Liver (tissue), 9 donors: ENCODE data around the gene SLC38A10. TPM values are rescaled to one million over a fixed set of nuclear protein-coding genes. Genes with fewer than 3 reads are reported as not detected.
A peak's percentile ranks its signal among the peaks of the same experiment; 100 is the strongest.

Experiments
- DNase-seq: peaks from one replicate; pipeline ENCODE4 v3.0.0-alpha.2; 2017; ENCODE audit warnings: low spot score
- H3K27ac ChIP-seq, 2 donors: one replicate each; pipeline ENCODE4 v1.7.0; 2013; ENCODE audit warnings: inconsistent platforms in 2 of 2, low read length in 2 of 2, control low read depth in 1 of 2, low read depth in 1 of 2, mild to moderate bottlenecking in 1 of 2
- H3K27me3 ChIP-seq, 4 donors: one replicate each; pipeline versions ENCODE4 v1.6.1 to v1.7.0; 2013; ENCODE audit warnings: low read length in 3 of 4, inconsistent platforms in 1 of 4, mild to moderate bottlenecking in 1 of 4, moderate library complexity in 1 of 4; ENCODE audit not compliant: control insufficient read depth in 4 of 4, insufficient read depth in 4 of 4
- H3K36me3 ChIP-seq, 4 donors: one replicate each; pipeline versions ENCODE4 v1.6.1 to v1.7.0; 2013; ENCODE audit warnings: low read length in 3 of 4, mild to moderate bottlenecking in 3 of 4, low read depth in 1 of 4, moderate library complexity in 1 of 4; ENCODE audit not compliant: control insufficient read depth in 4 of 4, insufficient read depth in 3 of 4
- H3K4me1 ChIP-seq, 4 donors: one replicate each; pipeline versions ENCODE4 v1.6.1 to v1.7.0; 2013; ENCODE audit warnings: low read length in 3 of 4, mild to moderate bottlenecking in 3 of 4, moderate library complexity in 1 of 4; ENCODE audit not compliant: control insufficient read depth in 4 of 4, insufficient read depth in 4 of 4
- H3K4me3 ChIP-seq, 3 donors: one replicate each; pipeline versions ENCODE4 v1.6.1 to v1.7.0; 2013; ENCODE audit warnings: low read length in 3 of 3, control low read depth in 1 of 3, low read depth in 1 of 3, mild to moderate bottlenecking in 1 of 3
- H3K9ac ChIP-seq, 2 donors: one replicate each; pipeline ENCODE4 v1.7.0; 2013; ENCODE audit warnings: low read length in 2 of 2, mild to moderate bottlenecking in 2 of 2, moderate library complexity in 2 of 2, control low read depth in 1 of 2, low read depth in 1 of 2
- H3K9me3 ChIP-seq, 4 donors: one replicate each; pipeline versions ENCODE4 v1.6.1 to v1.7.0; 2013; ENCODE audit warnings: low read length in 3 of 4; ENCODE audit not compliant: control insufficient read depth in 4 of 4
- ATF3 ChIP-seq: IDR thresholded peaks from 2 replicates; pipeline ENCODE4 v1.6.1; 2016; ENCODE audit warnings: antibody characterized with exemption
- CTCF ChIP-seq: fragments of 150-350 bp; IDR thresholded peaks from 2 replicates; pipeline ENCODE4 v1.5.1; 2017; ENCODE audit warnings: improper control_type of control experiment, low read depth, low read length; ENCODE audit not compliant: missing input control
- EGR1 ChIP-seq, 2 donors: IDR thresholded peaks; 2 replicates each; pipeline ENCODE4 v1.6.1; 2016 to 2018; ENCODE audit warnings: antibody characterized with exemption in 2 of 2, low read depth in 2 of 2
- FOXA1 ChIP-seq: IDR thresholded peaks from 2 replicates; pipeline ENCODE4 v1.6.1; 2016; ENCODE audit warnings: antibody characterized with exemption
- GABPA ChIP-seq, 2 donors: IDR thresholded peaks in 1 of 2; conservative IDR thresholded peaks in 1 of 2; 2 replicates each; pipeline ENCODE4 v1.6.1; 2016; ENCODE audit warnings: antibody characterized with exemption in 2 of 2, mild to moderate bottlenecking in 1 of 2, moderate library complexity in 1 of 2
- HNF4A ChIP-seq, 2 donors: conservative IDR thresholded peaks; 2 replicates each; pipeline ENCODE4 v1.6.1; 2016; ENCODE audit warnings: antibody characterized with exemption in 2 of 2, mild to moderate bottlenecking in 2 of 2
- HNF4G ChIP-seq: IDR thresholded peaks from 2 replicates; pipeline ENCODE4 v1.6.1; 2016; ENCODE audit warnings: antibody characterized with exemption
- JUND ChIP-seq, 2 donors: IDR thresholded peaks; 2 replicates each; pipeline ENCODE4 v1.6.1; 2016; ENCODE audit warnings: antibody characterized with exemption in 2 of 2
- MAX ChIP-seq: IDR thresholded peaks from 2 replicates; pipeline ENCODE4 v1.6.1; 2016; ENCODE audit warnings: antibody characterized with exemption
- NR2F2 ChIP-seq: IDR thresholded peaks from 2 replicates; pipeline ENCODE4 v1.6.1; 2016; ENCODE audit warnings: antibody characterized with exemption
- REST ChIP-seq: IDR thresholded peaks from 2 replicates; pipeline ENCODE4 v1.6.1; 2016; ENCODE audit warnings: antibody characterized with exemption, mild to moderate bottlenecking
- SP1 ChIP-seq: IDR thresholded peaks from 2 replicates; pipeline ENCODE4 v1.6.1; 2018; ENCODE audit warnings: antibody characterized with exemption, mild to moderate bottlenecking
- TAF1 ChIP-seq: conservative IDR thresholded peaks from 2 replicates; pipeline ENCODE4 v1.6.1; 2016; ENCODE audit warnings: antibody characterized with exemption, mild to moderate bottlenecking
- YY1 ChIP-seq: IDR thresholded peaks from 2 replicates; pipeline ENCODE4 v1.6.1; 2016; ENCODE audit warnings: antibody characterized with exemption, mild to moderate bottlenecking
- ZBTB33 ChIP-seq: IDR thresholded peaks from 2 replicates; pipeline ENCODE4 v1.6.1; 2016; ENCODE audit warnings: antibody characterized with exemption
- WGBS: extraction: QIAGEN DNeasy Blood & Tissue Kit; methylation state at CpG from one replicate; pipeline ENCODE4 v1.1.7; 2013; 5-methylcytosine and 5-hydroxymethylcytosine counted together
- polyA plus RNA-seq, 2 donors: library from polyadenylated mRNA; stranded (reverse) in 1 of 2; unstranded in 1 of 2; fragments of 200-250 nt in 1 of 2; fragments of >200 nt in 1 of 2; fragmentation: Nextera tagmentation in 1 of 2; extraction: Ambion mirVana in 1 of 2; gene quantifications; one replicate each; pipeline versions ENCODE4 v1.2.1 to v1.2.3, GENCODE V29; 2013 to 2015
- total RNA-seq, 2 donors: library from RNA; depleted of rRNA; stranded (reverse); fragments of >200 nt; gene quantifications; one replicate each; pipeline ENCODE4 v1.2.3, GENCODE V29; 2014
- donor health status: healthy.
- donor health status: healthy.
- donor health status: healthy.
- donor health status: healthy.
- donor health status: healthy.

Gene SLC38A10
- total and polyA plus RNA-seq, 4 donors, result 29.3 to 117 (median 54.7) TPM

- 93% methylated on average over 19 of the region's 19 CpGs for WGBS
- TF ChIP-seq YY1, result no peak
- TF ChIP-seq EGR1 (IDR thresholded peaks at IDR 0.05; ENCODE audit: low read depth in 2 of 2), result no peak
- no peak for TF ChIP-seq MAX
- TF ChIP-seq FOXA1, result no peak
- TF ChIP-seq GABPA (IDR thresholded peaks at IDR 0.05 in 1 of 2, conservative IDR thresholded peaks at IDR 0.05 in 1 of 2), result no peak
- TF ChIP-seq ATF3, result no peak
- no peak for TF ChIP-seq REST
- TF ChIP-seq SP1, result no peak
- no peak for TF ChIP-seq NR2F2
- TF ChIP-seq HNF4G, result no peak
- TF ChIP-seq ZBTB33, result no peak
- TF ChIP-seq HNF4A (conservative IDR thresholded peaks at IDR 0.05), result no peak
- no peak for TF ChIP-seq TAF1
- Histone ChIP-seq H3K4me3 (no peak overlapping the region), H3K36me3 (no peaks in the 10 kb centered on the region), H3K27me3 (no peaks in the 10 kb centered on the region), H3K4me1 (peaks cover 4 to 22% (median 16%) of the 10 kb centered on the region in 4 donors), H3K9ac (no peak overlapping the region), H3K9me3 (no peaks in the 10 kb centered on the region), H3K27ac (no peak overlapping the region)
- DNase-seq, result no peak
Measured at GRCh38 chr17:81310949-81311550, 15.9 kb upstream of the SLC38A10 start.

GRCh38 chr17:81309859-81310839 lies 15.0 kb upstream of the SLC38A10 start:
- Histone ChIP-seq H3K4me3 (no peak overlapping the region), H3K27ac (peak overlapping the region; percentile 85 to 87), H3K27me3 (no peaks in the 10 kb centered on the region), H3K9me3 (no peaks in the 10 kb centered on the region), H3K9ac (peak overlapping the region; percentile 68 to 73), H3K4me1 (peaks cover 4 to 22% (median 16%) of the 10 kb centered on the region in 4 donors), H3K36me3 (no peaks in the 10 kb centered on the region)
- DNase-seq, result no peak
- WGBS, result 88% methylated on average over 36 of the region's 36 CpGs
- TF ChIP-seq JUND (IDR thresholded peaks at IDR 0.05), result no peak
- no peak for TF ChIP-seq ZBTB33
- TF ChIP-seq FOXA1, result no peak
- no peak for TF ChIP-seq CTCF
